Astrocyte (in vitro differentiated cells and primary cell): Measurements from ENCODE around the gene TMED6. TPM values are rescaled to one million over a fixed set of nuclear protein-coding genes. Genes with fewer than 3 reads are reported as not detected.
A peak's percentile ranks its signal among the peaks of the same experiment; 100 is the strongest.

Experiments used
- DNase-seq: peaks from one replicate; pipeline ENCODE4 v3.0.0-alpha.2; 2010; ENCODE audit warnings: low read depth
- FAIRE-seq: peaks from 2 replicates; lab custom pipeline; 2011; peaks lifted over from hg19 to GRCh38; lab: Jason Lieb, UNC
- H2AFZ ChIP-seq: 2 replicates; pipeline ENCODE4 v1.6.0; 2012; ENCODE audit warnings: low read depth, low read length, inconsistent platforms
- H3K27ac ChIP-seq: 2 replicates; pipeline ENCODE4 v1.5.1; 2011; ENCODE audit warnings: low read depth, low read length, inconsistent platforms
- H3K27me3 ChIP-seq: 2 replicates; pipeline ENCODE4 v1.6.0; 2011; ENCODE audit warnings: low read length, inconsistent platforms; ENCODE audit not compliant: insufficient read depth
- H3K36me3 ChIP-seq: 2 replicates; pipeline ENCODE4 v1.5.1; 2011; ENCODE audit warnings: low read length, inconsistent platforms; ENCODE audit not compliant: insufficient read depth
- H3K4me1 ChIP-seq: 2 replicates; pipeline ENCODE4 v1.5.1; 2011; ENCODE audit warnings: low read length, inconsistent platforms; ENCODE audit not compliant: insufficient read depth
- H3K4me2 ChIP-seq: 2 replicates; pipeline ENCODE4 v1.6.0; 2012; ENCODE audit warnings: low read length, inconsistent platforms
- H3K4me3 ChIP-seq: 2 replicates; pipeline ENCODE4 v1.5.1; 2011; ENCODE audit warnings: low read depth, mild to moderate bottlenecking, low read length, inconsistent platforms; ENCODE audit not compliant: insufficient read depth
- H3K79me2 ChIP-seq: 2 replicates; pipeline ENCODE4 v1.6.0; 2012; ENCODE audit warnings: mild to moderate bottlenecking, low read length, inconsistent platforms; ENCODE audit not compliant: insufficient read depth
- H3K9ac ChIP-seq: 2 replicates; pipeline ENCODE4 v1.6.0; 2012; ENCODE audit warnings: mild to moderate bottlenecking, low read length, inconsistent platforms
- H3K9me3 ChIP-seq: 2 replicates; pipeline ENCODE4 v1.5.1; 2012; ENCODE audit warnings: low read depth, mild to moderate bottlenecking, low read length, inconsistent platforms; ENCODE audit not compliant: insufficient read depth
- H4K20me1 ChIP-seq: 2 replicates; pipeline ENCODE4 v1.6.0; 2012; ENCODE audit warnings: low read length, inconsistent platforms; ENCODE audit not compliant: insufficient read depth
- H3K27ac Mint-ChIP-seq: one replicate; pipeline ENCODE4 v1.8.0; 2021; ENCODE audit warnings: mild to moderate bottlenecking, mixed read lengths; ENCODE audit not compliant: unreplicated experiment
- H3K27me3 Mint-ChIP-seq: one replicate; pipeline ENCODE4 v1.8.0; 2021; ENCODE audit warnings: low read depth, mixed read lengths; ENCODE audit not compliant: unreplicated experiment
- H3K36me3 Mint-ChIP-seq: one replicate; pipeline ENCODE4 v1.8.0; 2021; ENCODE audit warnings: low read depth, mixed read lengths; ENCODE audit not compliant: unreplicated experiment
- H3K4me1 Mint-ChIP-seq: one replicate; pipeline ENCODE4 v1.8.0; 2021; ENCODE audit warnings: low read depth, mixed read lengths; ENCODE audit not compliant: unreplicated experiment
- H3K4me3 Mint-ChIP-seq: one replicate; pipeline ENCODE4 v1.8.0; 2021; ENCODE audit warnings: mild to moderate bottlenecking, moderate library complexity, mixed read lengths; ENCODE audit not compliant: unreplicated experiment
- H3K9me3 Mint-ChIP-seq: one replicate; pipeline ENCODE4 v1.8.0; 2021; ENCODE audit warnings: mild to moderate bottlenecking, mixed read lengths; ENCODE audit not compliant: unreplicated experiment
- EZH2 ChIP-seq: IDR thresholded peaks from 2 replicates; pipeline ENCODE4 v1.6.1; 2012; ENCODE audit warnings: mild to moderate bottlenecking, low read length, inconsistent platforms; ENCODE audit not compliant: insufficient read depth
- total RNA-seq: library from RNA; stranded (reverse); gene quantifications from 2 replicates; pipeline ENCODE4 v1.2.1, GENCODE V29; 2021
- TF ChIP-seq, protein P1 (sequence below): IDR thresholded peaks from 2 replicates; pipeline ENCODE4 v1.5.1; 2011; ENCODE audit warnings: low read depth, mild to moderate bottlenecking, inconsistent platforms, low read length, moderate library complexity; ENCODE audit not compliant: insufficient read depth

Gene TMED6
- total RNA-seq, 1 donor from 2014 or later, result 0.64 TPM

- peaks cover 20% of the 10 kb centered on the region for H4K20me1 ChIP-seq
- no peak for TF ChIP-seq EZH2
- TF ChIP-seq, protein P1, sequence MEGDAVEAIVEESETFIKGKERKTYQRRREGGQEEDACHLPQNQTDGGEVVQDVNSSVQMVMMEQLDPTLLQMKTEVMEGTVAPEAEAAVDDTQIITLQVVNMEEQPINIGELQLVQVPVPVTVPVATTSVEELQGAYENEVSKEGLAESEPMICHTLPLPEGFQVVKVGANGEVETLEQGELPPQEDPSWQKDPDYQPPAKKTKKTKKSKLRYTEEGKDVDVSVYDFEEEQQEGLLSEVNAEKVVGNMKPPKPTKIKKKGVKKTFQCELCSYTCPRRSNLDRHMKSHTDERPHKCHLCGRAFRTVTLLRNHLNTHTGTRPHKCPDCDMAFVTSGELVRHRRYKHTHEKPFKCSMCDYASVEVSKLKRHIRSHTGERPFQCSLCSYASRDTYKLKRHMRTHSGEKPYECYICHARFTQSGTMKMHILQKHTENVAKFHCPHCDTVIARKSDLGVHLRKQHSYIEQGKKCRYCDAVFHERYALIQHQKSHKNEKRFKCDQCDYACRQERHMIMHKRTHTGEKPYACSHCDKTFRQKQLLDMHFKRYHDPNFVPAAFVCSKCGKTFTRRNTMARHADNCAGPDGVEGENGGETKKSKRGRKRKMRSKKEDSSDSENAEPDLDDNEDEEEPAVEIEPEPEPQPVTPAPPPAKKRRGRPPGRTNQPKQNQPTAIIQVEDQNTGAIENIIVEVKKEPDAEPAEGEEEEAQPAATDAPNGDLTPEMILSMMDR, result no peak
- no peak overlapping the region for H2AFZ ChIP-seq
- H3K9me3 ChIP-seq, result no peaks in the 10 kb centered on the region
- Mint-ChIP-seq H3K36me3 (peaks cover 26% of the 10 kb centered on the region), H3K9me3 (no peaks in the 10 kb centered on the region), H3K27me3 (no peaks in the 10 kb centered on the region), H3K4me3 (no peak overlapping the region), H3K4me1 (peaks cover 5% of the 10 kb centered on the region), H3K27ac (no peak overlapping the region)
- H3K36me3 ChIP-seq, result peaks cover 58% of the 10 kb centered on the region
- H3K4me2 ChIP-seq, result no peak overlapping the region
- peak; percentile 18 for DNase-seq
- no peak overlapping the region for H3K9ac ChIP-seq
- no peaks in the 10 kb centered on the region for H3K27me3 ChIP-seq
- no peak overlapping the region for H3K27ac ChIP-seq
- no peaks in the 10 kb centered on the region for H3K4me1 ChIP-seq
- no peak for FAIRE-seq
- H3K4me3 ChIP-seq, result no peak overlapping the region
- peaks cover 4% of the 10 kb centered on the region for H3K79me2 ChIP-seq
Observed at GRCh38 chr16:69367980-69368379, 16.4 kb upstream of the TMED6 start.

DNA sequence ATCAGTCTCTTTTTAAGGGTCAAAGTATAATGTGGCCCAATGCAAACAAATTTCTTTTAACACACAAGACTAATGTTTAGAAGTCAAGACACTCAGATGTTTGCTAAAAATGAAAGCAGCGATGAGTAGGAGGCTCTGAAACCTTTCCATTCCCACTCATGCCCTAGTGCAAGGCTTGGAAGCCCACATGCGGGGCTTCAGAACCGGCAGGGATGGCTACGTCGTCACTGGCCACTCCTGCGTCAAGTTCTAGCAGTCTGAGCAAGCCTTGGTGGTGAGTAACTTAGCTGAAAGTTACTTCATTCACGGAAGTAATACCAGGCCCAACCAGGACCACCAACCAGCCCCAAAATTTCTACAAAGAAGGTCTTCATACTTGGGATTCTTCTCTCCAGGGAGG lies 14.8 kb upstream of the TMED6 start:
- Histone ChIP-seq H4K20me1 (peaks cover 26% of the 10 kb centered on the region), H3K4me2 (no peak overlapping the region), H3K27ac (no peak overlapping the region), H3K27me3 (no peaks in the 10 kb centered on the region), H3K4me1 (no peaks in the 10 kb centered on the region), H3K4me3 (no peak overlapping the region), H3K36me3 (peaks cover 53% of the 10 kb centered on the region), H3K9ac (no peak overlapping the region), H3K79me2 (peaks cover 4% of the 10 kb centered on the region), H2AFZ (no peak overlapping the region), H3K9me3 (no peaks in the 10 kb centered on the region)
- H3K4me3 Mint-ChIP-seq, result no peak overlapping the region
- no peak overlapping the region for H3K27ac Mint-ChIP-seq
- H3K4me1 Mint-ChIP-seq, result peaks cover 4% of the 10 kb centered on the region
- H3K9me3 Mint-ChIP-seq, result no peaks in the 10 kb centered on the region
- H3K36me3 Mint-ChIP-seq, result peaks cover 22% of the 10 kb centered on the region
- no peaks in the 10 kb centered on the region for H3K27me3 Mint-ChIP-seq
- DNase-seq, result no peak
- TF ChIP-seq EZH2, result no peak
- TF ChIP-seq, protein P1, result no peak
- FAIRE-seq, result no peak

GRCh38 chr16:69365901-69366300 lies 14.3 kb upstream of the TMED6 start:
- no peak for TF ChIP-seq EZH2
- TF ChIP-seq, protein P1, result no peak
- DNase-seq (no peak), FAIRE-seq (no peak)
- peaks cover 4% of the 10 kb centered on the region for H3K79me2 ChIP-seq
- Mint-ChIP-seq H3K36me3 (peaks cover 22% of the 10 kb centered on the region), H3K9me3 (no peaks in the 10 kb centered on the region), H3K27me3 (no peaks in the 10 kb centered on the region), H3K4me1 (peaks cover 4% of the 10 kb centered on the region), H3K4me3 (no peak overlapping the region), H3K27ac (no peak overlapping the region)
- no peaks in the 10 kb centered on the region for H3K9me3 ChIP-seq
- no peak overlapping the region for H3K27ac ChIP-seq
- no peaks in the 10 kb centered on the region for H3K27me3 ChIP-seq
- H3K9ac ChIP-seq, result no peak overlapping the region
- H3K4me1 ChIP-seq, result no peaks in the 10 kb centered on the region
- H3K4me2 ChIP-seq, result no peak overlapping the region
- peaks cover 49% of the 10 kb centered on the region for H3K36me3 ChIP-seq
- H3K4me3 ChIP-seq, result no peak overlapping the region
- H2AFZ ChIP-seq, result no peak overlapping the region
- H4K20me1 ChIP-seq, result peaks cover 27% of the 10 kb centered on the region
